ENCODE measurements around the gene AKT2. TPM values are rescaled to one million over a fixed set of nuclear protein-coding genes. Genes with fewer than 3 reads are reported as not detected.

AKT2 gene
- total RNA-seq = 102 and 128 TPM in 2 replicates

GRCh38 chr19:40284501-40285352, at the start of gene AKT2:
Gene AKT2, minus strand, starts transcription at chr19:40285345. Its CDS starts 20,078 bp downstream, at chr19:40265267.

GRCh38 chr19:40217934-40218890, 66.9 kb downstream of the AKT2 start, which contains the start of gene TTC9B:
Gene TTC9B, minus strand, starts transcription at chr19:40218384. Its CDS starts 3 bp downstream, at chr19:40218381.

DNA sequence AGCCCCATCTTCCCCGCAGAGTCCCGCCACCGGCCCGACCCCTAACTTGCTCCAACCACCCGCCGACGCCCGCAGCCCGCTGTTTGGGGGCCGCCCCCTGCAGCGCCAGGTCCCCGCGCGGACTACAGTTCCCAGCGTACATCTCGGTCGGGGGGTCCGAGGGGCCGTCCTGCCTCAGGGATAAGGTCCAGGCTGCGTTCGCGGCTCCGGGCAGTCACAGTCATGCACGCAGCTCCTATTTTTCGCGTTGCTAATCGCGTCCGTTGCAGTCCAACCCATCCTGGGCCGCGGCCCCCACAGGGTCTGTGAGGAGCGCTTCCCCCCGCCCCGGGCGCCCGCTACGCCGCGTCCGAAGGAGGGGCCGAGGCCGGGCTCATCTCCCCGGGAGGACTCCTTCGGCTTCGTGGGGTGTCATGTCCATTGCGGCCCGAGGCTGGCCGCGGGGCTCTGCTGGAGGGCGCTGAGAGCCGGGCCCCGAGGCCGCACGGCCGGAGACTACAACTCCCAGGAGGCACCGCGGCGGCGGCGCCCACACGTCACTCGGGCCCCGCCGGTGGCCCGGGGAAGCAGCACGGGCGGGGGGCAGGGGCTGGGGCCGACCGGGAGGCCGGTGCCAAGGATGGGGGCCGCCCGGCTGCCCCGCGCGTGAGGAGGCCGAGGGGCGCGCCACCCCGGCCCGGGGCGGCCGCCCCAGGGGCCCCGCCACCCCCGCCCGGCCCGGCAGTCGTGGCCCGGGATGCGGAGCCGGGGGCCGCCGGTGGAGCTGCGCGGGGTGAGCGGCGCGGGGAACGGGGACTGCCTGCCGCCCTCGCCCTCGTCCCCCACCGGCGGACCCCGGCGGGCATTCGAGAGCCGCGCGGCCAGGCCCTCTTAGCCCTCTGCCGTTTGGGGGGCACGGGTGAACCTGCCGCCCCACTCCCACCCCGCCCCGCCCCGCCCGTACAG, 94.0 kb downstream of the AKT2 start, which contains the start of gene MAP3K10:
Gene MAP3K10 (plus strand): TSS at position 536 of the 945 bp plus-strand sequence. CDS start 606 bp downstream, outside the sequence.

Other genes with a start within 250 kb of the AKT2 start
- 13.4 and 15.6 TPM in 2 replicates for gene ZNF780B, start 229.1 kb downstream of the AKT2 start, total RNA-seq
- 14.1 and 15.1 TPM in 2 replicates for gene ZNF780A, start 194.4 kb downstream of the AKT2 start, total RNA-seq
- gene MAP3K10, start 93.9 kb downstream of the AKT2 start, total RNA-seq = 8.6 and 11.6 TPM in 2 replicates
- not detected in 2 replicates for gene TTC9B, start 67.0 kb downstream of the AKT2 start, total RNA-seq
- 0.13 TPM in 2 replicates for gene CCNP, start 58.7 kb downstream of the AKT2 start, total RNA-seq
- gene C19orf47, start 63.1 kb upstream of the AKT2 start, total RNA-seq = 7.1 and 7.4 TPM in 2 replicates
- gene PLD3, start 63.4 kb upstream of the AKT2 start, total RNA-seq = 410 and 687 TPM in 2 replicates
- gene HIPK4, start 104.8 kb upstream of the AKT2 start, total RNA-seq = 0.13 and 0.17 TPM in 2 replicates
- gene PRX, start 128.0 kb upstream of the AKT2 start, total RNA-seq = 1.4 and 1.6 TPM in 2 replicates
- gene SERTAD1, start 140.6 kb upstream of the AKT2 start, total RNA-seq = 12.4 and 15.1 TPM in 2 replicates
- 16.7 and 17.2 TPM in 2 replicates for gene SERTAD3, start 159.0 kb upstream of the AKT2 start, total RNA-seq
- 52.7 and 69.2 TPM in 2 replicates for gene BLVRB, start 180.4 kb upstream of the AKT2 start, total RNA-seq
- 1.2 and 5.3 TPM in 2 replicates for gene SPTBN4, start 181.7 kb upstream of the AKT2 start, total RNA-seq

Measured in smooth muscle cell of the pulmonary artery (primary cell).